H1 (cell line): ENCODE measurements around the gene MAGI1. TPM values are rescaled to one million over a fixed set of nuclear protein-coding genes. Genes with fewer than 3 reads are reported as not detected.

Experiments used
- CTCF ChIA-PET: fragments of 300-600 bp; sonication (Branson Sonifier 250); formaldehyde crosslinking; loops from one replicate; lab custom pipeline; 2021; ENCODE audit not compliant: partially characterized antibody; lab: Charles Lee
- POLR2A ChIA-PET: fragments of 300-600 bp; sonication (Branson Sonifier 250); formaldehyde crosslinking; loops from one replicate; lab custom pipeline; 2021; ENCODE audit warnings: inconsistent platforms; ENCODE audit not compliant: partially characterized antibody; lab: Charles Lee
- DNase-seq, 2 experiments: peaks; one replicate each; pipeline versions ENCODE4 v3.0.0 to v3.0.0-alpha.2; 2010 to 2022; ENCODE audit warnings: low spot score in 2 of 2, low read depth in 1 of 2, mixed read lengths in 1 of 2
- FAIRE-seq: peaks from 2 replicates; lab custom pipeline; 2011; peaks lifted over from hg19 to GRCh38; lab: Jason Lieb, UNC
- H2AFZ ChIP-seq: 2 replicates; pipeline ENCODE4 v1.8.1; 2012; ENCODE audit warnings: low read length, inconsistent platforms
- H2AK5ac ChIP-seq: 2 replicates; pipeline ENCODE4 v1.6.1; 2013; ENCODE audit warnings: low read depth, low read length
- H2BK120ac ChIP-seq: replicated peaks from 2 replicates; pipeline ENCODE3; 2013; ENCODE audit warnings: low read depth, low read length, inconsistent platforms
- H2BK12ac ChIP-seq: 2 replicates; pipeline ENCODE4 v1.6.1; 2013; ENCODE audit warnings: low read depth, low read length
- H2BK15ac ChIP-seq: 2 replicates; pipeline ENCODE4 v1.6.1; 2013; ENCODE audit warnings: low read length
- H2BK20ac ChIP-seq: 2 replicates; pipeline ENCODE4 v1.6.1; 2013; ENCODE audit warnings: low read length
- H2BK5ac ChIP-seq: 2 replicates; pipeline ENCODE4 v1.6.1; 2013; ENCODE audit warnings: low read depth, low read length
- H3K14ac ChIP-seq: 2 replicates; pipeline ENCODE4 v1.6.1; 2013; ENCODE audit warnings: inconsistent platforms; ENCODE audit not compliant: insufficient read length
- H3K18ac ChIP-seq: 2 replicates; pipeline ENCODE4 v1.6.1; 2013; ENCODE audit warnings: low read length; ENCODE audit errors: extremely low read depth
- H3K23ac ChIP-seq: 2 replicates; pipeline ENCODE4 v1.6.1; 2013; ENCODE audit warnings: inconsistent platforms; ENCODE audit not compliant: insufficient read length
- H3K23me2 ChIP-seq: 2 replicates; pipeline ENCODE4 v1.6.1; 2013; ENCODE audit warnings: low read depth, low read length
- H3K27ac ChIP-seq: 2 replicates; pipeline ENCODE4 v1.6.1; 2011; ENCODE audit warnings: low read depth, low read length, inconsistent platforms
- H3K27me3 ChIP-seq, 4 experiments: replicated peaks in 1 of 4; 1 replicate in 1 of 4; 2 replicates in 3 of 4; pipeline versions ENCODE4 v1.6.1 to v1.8.1; 2011 to 2013; ENCODE audit warnings: low read length in 3 of 4, mild to moderate bottlenecking in 3 of 4, inconsistent platforms in 2 of 4, mixed read lengths in 2 of 4, moderate library complexity in 1 of 4; ENCODE audit not compliant: control insufficient read depth in 3 of 4, insufficient read depth in 3 of 4; ENCODE audit errors: extremely low read depth in 1 of 4
- H3K36me3 ChIP-seq, 4 experiments: 2 replicates each; pipeline versions ENCODE4 v1.6.1 to v1.8.1; 2011 to 2013; ENCODE audit warnings: mild to moderate bottlenecking in 4 of 4, low read length in 3 of 4, moderate library complexity in 2 of 4, control low read depth in 1 of 4, inconsistent platforms in 1 of 4; ENCODE audit not compliant: insufficient read depth in 4 of 4, control insufficient read depth in 2 of 4
- H3K4ac ChIP-seq: replicated peaks from 2 replicates; pipeline ENCODE3; 2013; ENCODE audit warnings: low read length, low read depth, mixed read lengths, inconsistent platforms; ENCODE audit not compliant: insufficient read length
- H3K4me1 ChIP-seq, 4 experiments: replicated peaks in 1 of 4; 1 replicate in 1 of 4; 2 replicates in 3 of 4; pipeline versions ENCODE4 v1.6.1 to v1.8.1; 2011 to 2013; ENCODE audit warnings: low read length in 3 of 4, inconsistent platforms in 2 of 4, mixed read lengths in 1 of 4; ENCODE audit not compliant: insufficient read depth in 4 of 4, control insufficient read depth in 3 of 4
- H3K4me2 ChIP-seq, 2 experiments: 2 replicates each; pipeline versions ENCODE4 v1.6.1 to v1.8.1; 2011 to 2013; ENCODE audit warnings: low read depth in 2 of 2, low read length in 2 of 2, control low read depth in 1 of 2, inconsistent platforms in 1 of 2, mild to moderate bottlenecking in 1 of 2; ENCODE audit not compliant: insufficient read depth in 1 of 2
- H3K4me3 ChIP-seq, 4 experiments: fragments of 200-600, 300-600 bp in 1 of 4; sonication (generic), shearing (Covaris generic), sonication (Bioruptor Twin) in 1 of 4; 2 replicates each; pipeline versions ENCODE4 v1.5.1 to v1.8.1; 2011 to 2016; ENCODE audit warnings: low read length in 4 of 4, low read depth in 3 of 4, control low read depth in 2 of 4, inconsistent platforms in 2 of 4, mild to moderate bottlenecking in 2 of 4, mixed read lengths in 1 of 4, moderate library complexity in 1 of 4; ENCODE audit not compliant: insufficient read depth in 2 of 4; ENCODE audit errors: extremely low read depth in 1 of 4
- H3K56ac ChIP-seq: replicated peaks from 2 replicates; pipeline ENCODE3; 2013; ENCODE audit warnings: low read depth, mild to moderate bottlenecking, mixed read lengths, low read length, inconsistent platforms; ENCODE audit not compliant: insufficient read length
- H3K79me1 ChIP-seq: 2 replicates; pipeline ENCODE4 v1.6.1; 2013; ENCODE audit warnings: low read depth, low read length, control low read depth
- H3K79me2 ChIP-seq, 2 experiments: 2 replicates each; pipeline versions ENCODE4 v1.6.1 to v1.8.1; 2012 to 2013; ENCODE audit warnings: low read length in 2 of 2, mild to moderate bottlenecking in 2 of 2, inconsistent platforms in 1 of 2; ENCODE audit not compliant: insufficient read depth in 2 of 2, control insufficient read depth in 1 of 2
- H3K9ac ChIP-seq, 4 experiments: replicated peaks in 1 of 4; 1 replicate in 1 of 4; 2 replicates in 3 of 4; pipeline versions ENCODE4 v1.6.1 to v1.8.1; 2011 to 2013; ENCODE audit warnings: low read depth in 3 of 4, low read length in 3 of 4, control low read depth in 2 of 4, mild to moderate bottlenecking in 2 of 4, moderate library complexity in 2 of 4, inconsistent platforms in 1 of 4; ENCODE audit errors: extremely low read depth in 1 of 4
- H3K9me3 ChIP-seq, 2 experiments: 2 replicates each; pipeline versions ENCODE4 v1.6.1 to v1.8.1; 2012 to 2013; ENCODE audit warnings: mild to moderate bottlenecking in 2 of 2, moderate library complexity in 2 of 2, control low read depth in 1 of 2, inconsistent platforms in 1 of 2, low read depth in 1 of 2, low read length in 1 of 2, mixed read lengths in 1 of 2; ENCODE audit not compliant: insufficient read depth in 2 of 2
- H4K20me1 ChIP-seq, 2 experiments: replicated peaks in 1 of 2; 2 replicates each; pipeline versions ENCODE3 to v1.8.1; 2011 to 2013; ENCODE audit warnings: inconsistent platforms in 2 of 2, low read length in 2 of 2, mild to moderate bottlenecking in 1 of 2; ENCODE audit not compliant: insufficient read depth in 2 of 2, control insufficient read depth in 1 of 2
- H4K5ac ChIP-seq: 2 replicates; pipeline ENCODE4 v1.6.1; 2013; ENCODE audit warnings: low read length, low read depth, mixed read lengths, inconsistent platforms; ENCODE audit not compliant: insufficient read length
- H4K8ac ChIP-seq: 2 replicates; pipeline ENCODE4 v1.8.0; 2013; ENCODE audit warnings: mild to moderate bottlenecking, moderate library complexity, low read length, inconsistent platforms; ENCODE audit not compliant: insufficient read depth; ENCODE audit errors: extremely low read depth
- H4K91ac ChIP-seq: replicated peaks from 2 replicates; pipeline ENCODE3; 2013; ENCODE audit warnings: low read length, mixed read lengths, inconsistent platforms; ENCODE audit not compliant: insufficient read length
- ASH2L ChIP-seq: fragments of 200-600, 300-600 bp; sonication (generic); IDR thresholded peaks from one replicate; pipeline ENCODE4 v1.7.1; 2017; ENCODE audit warnings: low read length
- BRCA1 ChIP-seq: IDR thresholded peaks from 2 replicates; pipeline ENCODE4 v1.6.1; 2012; ENCODE audit warnings: low read depth, low read length, improper control_type of control experiment
- CBX8 ChIP-seq: fragments of 300-800, 300-1000 bp; sonication (generic); IDR thresholded peaks from 2 replicates; pipeline ENCODE4 v1.7.1; 2016; ENCODE audit warnings: low read depth, low read length, borderline replicate concordance
- CHD2 ChIP-seq: IDR thresholded peaks from 2 replicates; pipeline ENCODE4 v1.6.1; 2012; ENCODE audit warnings: low read length, improper control_type of control experiment
- HDAC6 ChIP-seq: IDR thresholded peaks from one replicate; pipeline ENCODE4 v1.7.1; 2012; ENCODE audit warnings: low read depth, mild to moderate bottlenecking, inconsistent platforms, low read length, moderate library complexity
- JUN ChIP-seq: IDR thresholded peaks from 2 replicates; pipeline ENCODE4 v1.6.1; 2011; ENCODE audit warnings: low read depth, mild to moderate bottlenecking, improper control_type of control experiment, low read length
- KDM5A ChIP-seq: fragments of 200-600 bp; IDR thresholded peaks from 2 replicates; pipeline ENCODE4 v1.7.1; 2012; ENCODE audit warnings: mild to moderate bottlenecking, low read length, inconsistent platforms, mixed read lengths
- MAFK ChIP-seq: IDR thresholded peaks from 2 replicates; pipeline ENCODE4 v1.6.1; 2012; ENCODE audit warnings: low read depth, mild to moderate bottlenecking, improper control_type of control experiment, low read length
- NANOG ChIP-seq: IDR thresholded peaks from 2 replicates; pipeline ENCODE4 v1.6.1; 2011; ENCODE audit warnings: low read length, low read depth, mild to moderate bottlenecking, inconsistent platforms; ENCODE audit not compliant: insufficient read depth, poor library complexity, severe bottlenecking
- RBBP5 ChIP-seq: IDR thresholded peaks from 2 replicates; pipeline ENCODE4 v1.7.1; 2012; ENCODE audit warnings: low read depth, mild to moderate bottlenecking, inconsistent platforms, low read length, moderate library complexity, borderline replicate concordance
- SAP30 ChIP-seq: fragments of 300-600 bp; sonication (generic); IDR thresholded peaks from 2 replicates; pipeline ENCODE4 v1.7.1; 2012; ENCODE audit warnings: low read length, moderate library complexity, mild to moderate bottlenecking, inconsistent platforms; ENCODE audit not compliant: insufficient read depth, insufficient replicate concordance
- SIRT6 ChIP-seq: IDR thresholded peaks from one replicate; pipeline ENCODE4 v1.7.1; 2012; ENCODE audit warnings: low read length, inconsistent platforms
- SP1 ChIP-seq: IDR thresholded peaks from 2 replicates; pipeline ENCODE4 v1.6.1; 2011; ENCODE audit warnings: low read depth, low read length
- SRF ChIP-seq: IDR thresholded peaks from 2 replicates; pipeline ENCODE4 v1.6.1; 2011; ENCODE audit warnings: mild to moderate bottlenecking, low read depth, low read length, moderate library complexity
- ZNF274 ChIP-seq: IDR thresholded peaks from 2 replicates; pipeline ENCODE4 v1.7.0; 2012; ENCODE audit warnings: low read length, borderline replicate concordance; ENCODE audit errors: extremely low read depth
- WGBS, 2 experiments: shearing (Covaris generic) in 1 of 2; methylation state at CpG; one replicate each; pipeline versions ENCODE4 v1.1.6 to v1.1.7; 2013 to 2015; ENCODE audit warnings: low lambda C conversion rate in 2 of 2, mixed read lengths in 2 of 2, inconsistent platforms in 1 of 2, low coverage in 1 of 2, missing lambda C conversion rate in 1 of 2; ENCODE audit not compliant: insufficient replicate concordance in 2 of 2, insufficient coverage in 1 of 2, insufficient read length in 1 of 2; ENCODE audit errors: extremely low coverage in 1 of 2, missing lambda C conversion rate in 1 of 2; 5-methylcytosine and 5-hydroxymethylcytosine counted together
- polyA plus RNA-seq, 7 experiments: library from polyadenylated mRNA; depleted of rRNA in 3 of 7; stranded (reverse) in 5 of 7; unstranded in 2 of 7; fragments of >200 nt in 5 of 7; fragments of 200-250 nt in 2 of 7; gene quantifications; 1 replicate in 5 of 7; 2 replicates in 1 of 7; 4 replicates in 1 of 7; pipeline versions ENCODE4 v1.2.1 to v1.2.3, GENCODE V29; 2011 to 2013; ENCODE audit warnings: missing spikeins in 2 of 7, mixed read lengths in 2 of 7
- total RNA-seq: library from RNA; stranded (reverse); fragmentation: NEBNext Ultra II Directional; extraction: Animal tissue kit (Norgen Biotek cat#: 25700); gene quantifications from 2 replicates; pipeline ENCODE4 v1.2.1, GENCODE V29; 2021

The MAGI1 gene
- total and polyA plus RNA-seq, 2 of the 8 experiments (the other 6 are each of a cell fraction or from before 2014, with no cell fraction given), result 19.8 to 78.0 TPM

- no peak overlapping the region for H3K27ac ChIP-seq
- H2BK5ac ChIP-seq, result no peak overlapping the region
- H3K14ac ChIP-seq, result no peak overlapping the region
- no peaks in the 10 kb centered on the region for H3K27me3 ChIP-seq
- H3K23me2 ChIP-seq, result no peaks in the 10 kb centered on the region
- H2BK20ac ChIP-seq, result no peak overlapping the region
- ChIA-PET CTCF (interaction anchor here (0.6 to 1.9 kb wide), 5 partner anchors 13 to 201 kb away, joined by 3 to 5 read pairs (median 4); no protein-coding TSS in a partner anchor), POLR2A (interaction anchor here (1.4 to 2.4 kb wide), 2 partner anchors 14 to 27 kb away, joined by 3 to 11 read pairs; no protein-coding TSS in a partner anchor)
- H2BK15ac ChIP-seq, result no peak overlapping the region
- no peak overlapping the region for H2BK12ac ChIP-seq
- no peak overlapping the region for H3K9ac ChIP-seq
- H2BK120ac ChIP-seq, result no peak overlapping the region
- no peak overlapping the region for H2AFZ ChIP-seq
- H3K79me2 ChIP-seq, result peaks cover 5 to 99% of the 10 kb centered on the region in 2 experiments
- peaks cover 2 to 5% of the 10 kb centered on the region in 2 experiments for H4K20me1 ChIP-seq
- H3K36me3 ChIP-seq, result no peaks in the 10 kb centered on the region
- no peak overlapping the region for H3K56ac ChIP-seq
- H3K4me2 ChIP-seq, result no peak overlapping the region
- H2AK5ac ChIP-seq, result no peak overlapping the region
- 88% methylated on average over 1 of the region's 1 CpG; no CpG with 5 or more reads in 1 of the 2 experiments for WGBS, 2 experiments
- H4K91ac ChIP-seq, result no peak overlapping the region
- H4K5ac ChIP-seq, result no peak overlapping the region
- peaks cover under 1 to 20% (median 5%) of the 10 kb centered on the region in 4 experiments; a peak in 4 of 7 replicates for H3K4me1 ChIP-seq
- H4K8ac ChIP-seq, result no peak overlapping the region
- H3K4me3 ChIP-seq, result no peak overlapping the region
- FAIRE-seq (no peak), DNase-seq (no peak)
- no peak overlapping the region for H3K4ac ChIP-seq
- H3K18ac ChIP-seq, result no peak overlapping the region
- no peak overlapping the region for H3K23ac ChIP-seq
- H3K79me1 ChIP-seq, result peaks cover 5% of the 10 kb centered on the region; the same call in 1 of the 2 replicates
- H3K9me3 ChIP-seq, result no peaks in the 10 kb centered on the region
- TF ChIP-seq NANOG, result no peak
- no peak for TF ChIP-seq SRF
- no peak for TF ChIP-seq SP1
- no peak for TF ChIP-seq SAP30
- no peak for TF ChIP-seq BRCA1
- TF ChIP-seq ASH2L, result no peak
- TF ChIP-seq ZNF274, result no peak
- no peak for TF ChIP-seq KDM5A
- no peak for TF ChIP-seq RBBP5
- TF ChIP-seq CBX8, result no peak
- TF ChIP-seq JUN, result no peak
- no peak for TF ChIP-seq SIRT6
- no peak for TF ChIP-seq HDAC6
- no peak for TF ChIP-seq CHD2
- TF ChIP-seq MAFK, result no peak
These were observed 455.5 kb downstream of the MAGI1 start for GRCh38 chr3:65583188-65583587.
